Endothelial cell of umbilical vein (primary cell): Measurements from ENCODE around the gene COG4.

ENCODE experiments used
- CTCF ChIP-seq, 2 donors: IDR thresholded peaks; 1 replicate in 1 of 2; 2 replicates in 1 of 2; pipeline ENCODE4 v1.5.1; 2011; ENCODE audit warnings: low read length in 2 of 2, mild to moderate bottlenecking in 2 of 2, moderate library complexity in 2 of 2, control low read depth in 1 of 2, inconsistent platforms in 1 of 2, low read depth in 1 of 2; ENCODE audit not compliant: insufficient read depth in 1 of 2; ENCODE audit errors: extremely low read depth in 1 of 2
- EZH2 ChIP-seq: IDR thresholded peaks from 2 replicates; pipeline ENCODE4 v1.6.1; 2012; ENCODE audit warnings: borderline replicate concordance, low read depth, mild to moderate bottlenecking, moderate library complexity, low read length, inconsistent platforms; ENCODE audit not compliant: severe bottlenecking
- FOS ChIP-seq: IDR thresholded peaks from 2 replicates; pipeline ENCODE4 v1.6.1; 2011; ENCODE audit warnings: mild to moderate bottlenecking, low read length, moderate library complexity, borderline replicate concordance; ENCODE audit not compliant: insufficient read depth
- JUN ChIP-seq: IDR thresholded peaks from 2 replicates; pipeline ENCODE4 v1.6.1; 2011; ENCODE audit warnings: borderline replicate concordance, low read depth; ENCODE audit not compliant: insufficient read length, insufficient read depth
- MAX ChIP-seq: IDR thresholded peaks from 2 replicates; pipeline ENCODE4 v1.6.1; 2011; ENCODE audit not compliant: insufficient read depth, insufficient read length
- MYC ChIP-seq: IDR thresholded peaks from one replicate; pipeline ENCODE4 v1.6.1; 2011; ENCODE audit warnings: mild to moderate bottlenecking, low read depth, low read length
- POLR2A ChIP-seq: IDR thresholded peaks from 2 replicates; pipeline ENCODE4 v1.6.1; 2012; ENCODE audit warnings: low read depth, mild to moderate bottlenecking, control low read depth, low read length
- POLR2AphosphoS5 ChIP-seq: IDR thresholded peaks from 2 replicates; pipeline ENCODE4 v1.6.1; 2012; ENCODE audit warnings: low read depth, mild to moderate bottlenecking, control low read depth, low read length, moderate library complexity; ENCODE audit not compliant: insufficient read depth

DNA sequence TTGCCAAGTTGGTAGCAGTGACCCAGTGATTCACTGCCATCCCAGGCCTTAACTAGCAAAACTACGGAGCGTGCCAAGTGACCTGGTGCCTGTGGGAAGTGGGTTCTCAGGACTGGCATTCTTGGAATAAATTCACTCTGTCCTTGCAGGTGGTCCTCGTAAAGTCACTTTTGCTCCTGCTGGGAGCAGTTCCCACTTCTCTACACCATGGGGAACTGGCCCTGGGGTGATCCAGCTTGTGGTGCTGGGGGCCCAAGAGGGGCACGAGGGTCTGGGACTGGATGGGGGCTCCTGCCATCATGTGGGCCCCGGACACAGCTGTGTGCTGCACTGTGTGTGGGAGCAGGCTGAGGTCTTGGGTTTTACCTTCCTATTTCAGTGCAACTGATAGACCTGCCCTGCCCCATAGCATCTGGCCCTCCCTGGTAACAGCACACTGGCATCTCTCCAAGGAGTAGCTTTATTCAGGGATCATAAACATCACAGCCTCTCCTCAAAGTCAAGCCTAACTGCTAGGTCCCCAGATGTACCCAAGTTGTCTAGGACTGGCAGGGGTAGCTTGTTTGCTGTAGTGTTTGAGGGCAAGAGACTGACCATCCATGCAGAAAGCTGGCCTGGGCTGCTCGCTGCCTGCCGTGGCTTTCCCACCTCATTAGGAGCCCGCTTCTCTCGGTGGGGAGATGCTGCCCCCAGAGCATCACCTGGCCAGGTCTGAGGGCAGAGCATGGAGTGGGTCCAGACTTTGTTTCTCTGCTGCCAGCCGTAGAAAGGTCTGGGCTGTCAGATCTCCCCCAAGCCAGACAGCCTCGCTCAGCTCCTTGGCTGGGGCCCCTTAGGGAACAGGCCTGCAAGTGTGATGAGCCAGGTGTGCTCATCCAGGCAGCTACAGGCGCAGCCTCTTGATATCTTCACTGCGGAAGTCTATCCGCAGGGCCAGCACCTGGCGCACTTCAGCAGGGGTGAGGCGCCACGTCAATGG lies 42.9 kb downstream of the COG4 start:
- TF ChIP-seq CTCF (IDR thresholded peaks at IDR 0.05; ENCODE audit: extremely low read depth in 1 of 2, insufficient read depth in 1 of 2, low read depth in 1 of 2, low read length in 2 of 2) (no peak), EZH2 (no peak), POLR2A (no peak), MYC (no peak), POLR2AphosphoS5 (no peak), JUN (no peak), FOS (no peak), MAX (no peak)
